Ishikawa (cell line): ENCODE data around the gene EML6.

ENCODE experiments used
- CEBPB ChIP-seq: IDR thresholded peaks from 2 replicates; pipeline ENCODE4 v1.6.1; 2012
- CREB1 ChIP-seq: IDR thresholded peaks from 2 replicates; pipeline ENCODE4 v1.6.1; 2012; ENCODE audit warnings: low read depth
- EGR1 ChIP-seq: IDR thresholded peaks from 2 replicates; pipeline ENCODE4 v1.6.1; 2012
- EP300 ChIP-seq: IDR thresholded peaks from 2 replicates; pipeline ENCODE4 v1.6.1; 2012; ENCODE audit warnings: borderline replicate concordance
- FOXM1 ChIP-seq: IDR thresholded peaks from 2 replicates; pipeline ENCODE4 v1.6.1; 2012; ENCODE audit warnings: low read depth, borderline replicate concordance
- NFIC ChIP-seq: IDR thresholded peaks from 2 replicates; pipeline ENCODE4 v1.6.1; 2012
- RAD21 ChIP-seq: IDR thresholded peaks from 2 replicates; pipeline ENCODE4 v1.6.1; 2012; ENCODE audit warnings: low read depth
- REST ChIP-seq: IDR thresholded peaks from 2 replicates; pipeline ENCODE4 v1.6.1; 2012; ENCODE audit warnings: low read depth, mild to moderate bottlenecking
- TAF1 ChIP-seq: IDR thresholded peaks from 2 replicates; pipeline ENCODE4 v1.6.1; 2012; ENCODE audit warnings: low read depth, mild to moderate bottlenecking
- TCF12 ChIP-seq: IDR thresholded peaks from 2 replicates; pipeline ENCODE4 v1.6.1; 2012; ENCODE audit warnings: low read depth
- TEAD4 ChIP-seq: IDR thresholded peaks from 2 replicates; pipeline ENCODE4 v1.6.1; 2012
- USF1 ChIP-seq: IDR thresholded peaks from 2 replicates; pipeline ENCODE4 v1.6.1; 2012
- YY1 ChIP-seq: IDR thresholded peaks from 2 replicates; pipeline ENCODE4 v1.6.1; 2012; ENCODE audit warnings: low read depth
- ZBTB7A ChIP-seq: IDR thresholded peaks from 2 replicates; pipeline ENCODE4 v1.6.1; 2012; ENCODE audit warnings: low read depth
- TF ChIP-seq, protein P1 (sequence below): IDR thresholded peaks from 2 replicates; pipeline ENCODE4 v1.6.1; 2012

The EML6 gene

GRCh38 chr2:54801352-54801751 lies 77.9 kb downstream of the EML6 start:
- no peak for TF ChIP-seq FOXM1
- TF ChIP-seq REST = no peak
- no peak for TF ChIP-seq YY1
- TF ChIP-seq TEAD4 = no peak
- TF ChIP-seq EGR1 = no peak
- TF ChIP-seq USF1 = no peak
- TF ChIP-seq CREB1 = no peak

GRCh38 chr2:54803783-54804751 lies 80.6 kb downstream of the EML6 start:
- TF ChIP-seq REST (no peak), FOXM1 (no peak), TCF12 (no peak), CEBPB (no peak), CREB1 (no peak), EP300 (no peak), RAD21 (no peak), EGR1 (no peak), ZBTB7A (no peak), TEAD4 (no peak)
- TF ChIP-seq, protein P1, sequence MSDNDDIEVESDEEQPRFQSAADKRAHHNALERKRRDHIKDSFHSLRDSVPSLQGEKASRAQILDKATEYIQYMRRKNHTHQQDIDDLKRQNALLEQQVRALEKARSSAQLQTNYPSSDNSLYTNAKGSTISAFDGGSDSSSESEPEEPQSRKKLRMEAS = no peak

GRCh38 chr2:54805255-54805654 lies 81.8 kb downstream of the EML6 start:
- TF ChIP-seq FOXM1 (no peak), RAD21 (no peak), TAF1 (no peak), YY1 (no peak), CREB1 (no peak), EP300 (no peak), REST (no peak), CEBPB (no peak), ZBTB7A (no peak), TCF12 (no peak), EGR1 (no peak), USF1 (no peak), TEAD4 (no peak), NFIC (no peak)
- TF ChIP-seq, protein P1 = no peak

- TF ChIP-seq RAD21 = no peak
- TF ChIP-seq REST = no peak
- TF ChIP-seq TCF12 = no peak
- TF ChIP-seq CEBPB = no peak
- no peak for TF ChIP-seq ZBTB7A
- TF ChIP-seq, protein P1 = no peak
- TF ChIP-seq TAF1 = no peak
- TF ChIP-seq EP300 = no peak
- no peak for TF ChIP-seq NFIC
- TF ChIP-seq YY1 = no peak
- TF ChIP-seq EGR1 = no peak
- TF ChIP-seq USF1 = no peak
- TF ChIP-seq CREB1 = no peak
- no peak for TF ChIP-seq TEAD4
These were observed 83.5 kb downstream of the EML6 start for GRCh38 chr2:54806975-54807374.
